AG08395 (cell line): ENCODE results near the gene OIP5.
"Not testable (repeated sequence)": the region's sequence is repeated elsewhere in the genome, so short reads cannot be mapped to it uniquely, and the experiment has no call there.

Experiments
- DNase-seq: peaks from one replicate; pipeline ENCODE4 v3.0.0; 2012; ENCODE audit warnings: mixed read lengths, low spot score

Gene OIP5

GRCh38 chr15:41301587-41301986 is 30.8 kb downstream of the OIP5 start:
- DNase-seq = no peak

GRCh38 chr15:41301139-41301538 is 31.3 kb downstream of the OIP5 start:
- not testable (repeated sequence) for DNase-seq

- DNase-seq = peak; percentile 10
These were observed 39.9 kb downstream of the OIP5 start for GRCh38 chr15:41292521-41292920.

GRCh38 chr15:41291065-41291631 is 41.2 kb downstream of the OIP5 start:
- no peak for DNase-seq

GRCh38 chr15:41289953-41290352 is 42.4 kb downstream of the OIP5 start:
- DNase-seq = no peak

- no peak for DNase-seq
These were observed 43.9 kb downstream of the OIP5 start for GRCh38 chr15:41288464-41288863.

GRCh38 chr15:41286665-41287333 is 45.6 kb downstream of the OIP5 start:
- DNase-seq = peak; percentile 29

GRCh38 chr15:41285285-41285684 is 47.1 kb downstream of the OIP5 start:
- DNase-seq = no peak

- DNase-seq = peak; percentile 7
These were observed 47.8 kb downstream of the OIP5 start for GRCh38 chr15:41284427-41285177.

- peak; percentile 100 for DNase-seq
These were observed 48.6 kb downstream of the OIP5 start for GRCh38 chr15:41283653-41284426.

GRCh38 chr15:41282980-41283652 is 49.3 kb downstream of the OIP5 start:
- DNase-seq = not testable (repeated sequence)

- not testable (repeated sequence) for DNase-seq
These were observed 50.0 kb downstream of the OIP5 start for GRCh38 chr15:41282436-41282835.

- peak; percentile 74 for DNase-seq
These were observed 51.2 kb downstream of the OIP5 start for GRCh38 chr15:41281236-41281635.

GRCh38 chr15:41279535-41280283 is 52.7 kb downstream of the OIP5 start:
- no peak for DNase-seq

- DNase-seq = no peak
These were observed 54.1 kb downstream of the OIP5 start for GRCh38 chr15:41278319-41278718.

- no peak for DNase-seq
These were observed 55.6 kb downstream of the OIP5 start for GRCh38 chr15:41276831-41277230.

- no peak for DNase-seq
These were observed 62.5 kb downstream of the OIP5 start for GRCh38 chr15:41269887-41270286.

- DNase-seq = no peak
These were observed 68.5 kb downstream of the OIP5 start for GRCh38 chr15:41263891-41264351.

GRCh38 chr15:41262571-41262970 is 69.8 kb downstream of the OIP5 start:
- no peak for DNase-seq

GRCh38 chr15:41260924-41261323 is 71.5 kb downstream of the OIP5 start:
- DNase-seq = not testable (repeated sequence)
